ENCODE measurements around the gene KCTD3. TPM values are rescaled to one million over a fixed set of nuclear protein-coding genes. Genes with fewer than 3 reads are reported as not detected.
A peak's percentile ranks its signal among the peaks of the same experiment; 100 is the strongest.

KCTD3 gene
- total RNA-seq, 1 donor from 2014 or later: 4.5 TPM

DNA sequence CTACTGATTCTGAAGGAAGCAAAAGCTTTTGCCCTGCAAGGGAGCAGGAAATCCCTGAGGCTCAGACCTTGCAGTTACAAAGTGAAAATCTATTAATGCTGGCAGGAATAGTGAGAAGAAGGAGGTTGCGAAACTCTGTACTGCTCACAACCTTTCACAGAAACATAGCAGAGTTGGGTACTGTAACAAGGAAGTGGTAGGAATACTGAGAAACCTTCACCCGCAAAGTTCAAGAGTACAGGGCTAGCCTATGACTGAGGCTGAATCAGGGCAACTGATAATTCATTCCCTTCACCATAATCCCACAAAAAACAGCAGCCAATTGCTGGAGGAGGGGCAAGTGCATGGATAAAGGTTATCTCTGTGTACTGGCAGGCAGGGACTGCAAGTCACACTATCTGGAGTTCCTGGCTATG, 23.9 kb upstream of the KCTD3 start:
- DNase-seq: no peak
- intact Hi-C loops (cut with micrococcal nuclease): no loop called here
- H3K36me3 Mint-ChIP-seq (ENCODE audit: low read depth): no peaks in the 10 kb centered on the region
- H3K27me3 Mint-ChIP-seq: no peaks in the 10 kb centered on the region
- H3K9me3 Mint-ChIP-seq: no peaks in the 10 kb centered on the region
- H3K27ac Mint-ChIP-seq: no peak overlapping the region
- no peak overlapping the region for H3K4me3 Mint-ChIP-seq
- H3K4me1 Mint-ChIP-seq: peaks cover 8% of the 10 kb centered on the region

DNA sequence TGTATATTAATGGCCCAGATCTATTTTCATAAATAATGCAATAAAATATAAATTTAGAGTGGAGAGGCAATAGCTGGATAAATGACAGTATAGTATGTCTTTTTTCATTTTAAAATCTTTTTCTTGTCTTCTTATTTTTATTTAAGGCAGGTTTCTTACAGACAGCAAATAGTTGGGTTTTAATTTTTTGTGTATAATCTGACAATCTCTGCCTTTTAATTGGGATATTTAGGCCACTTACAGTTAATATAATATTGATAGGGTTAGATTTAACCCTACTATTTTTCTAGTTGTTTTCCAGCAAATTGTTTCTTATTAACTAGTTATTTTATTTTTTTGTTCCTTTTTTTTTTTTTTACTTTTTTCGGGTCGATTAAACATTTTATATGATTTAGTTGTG, 23.3 kb upstream of the KCTD3 start:
- no peaks in the 10 kb centered on the region for H3K9me3 Mint-ChIP-seq
- no peak overlapping the region for H3K27ac Mint-ChIP-seq
- no peak overlapping the region for H3K4me3 Mint-ChIP-seq
- intact Hi-C loops (cut with micrococcal nuclease): no loop called here
- peaks cover 3% of the 10 kb centered on the region for H3K27me3 Mint-ChIP-seq
- peaks cover 8% of the 10 kb centered on the region for H3K4me1 Mint-ChIP-seq
- no peaks in the 10 kb centered on the region for H3K36me3 Mint-ChIP-seq (ENCODE audit: low read depth)
- DNase-seq: no peak

- intact Hi-C loops (cut with micrococcal nuclease): no loop called here
- H3K36me3 Mint-ChIP-seq (ENCODE audit: low read depth): no peaks in the 10 kb centered on the region
- no peaks in the 10 kb centered on the region for H3K9me3 Mint-ChIP-seq
- H3K4me1 Mint-ChIP-seq: peaks cover 8% of the 10 kb centered on the region
- DNase-seq: no peak
- H3K27ac Mint-ChIP-seq: no peak overlapping the region
- peaks cover 6% of the 10 kb centered on the region for H3K27me3 Mint-ChIP-seq
- no peak overlapping the region for H3K4me3 Mint-ChIP-seq
Observed at GRCh38 chr1:215544566-215544965, 22.5 kb upstream of the KCTD3 start.

- H3K27me3 Mint-ChIP-seq: peaks cover 6% of the 10 kb centered on the region
- H3K9me3 Mint-ChIP-seq: no peaks in the 10 kb centered on the region
- no peak overlapping the region for H3K4me3 Mint-ChIP-seq
- no peak for DNase-seq
- H3K27ac Mint-ChIP-seq: no peak overlapping the region
- intact Hi-C loops (cut with micrococcal nuclease): no loop called here
- peaks cover 8% of the 10 kb centered on the region for H3K4me1 Mint-ChIP-seq
- H3K36me3 Mint-ChIP-seq (ENCODE audit: low read depth): no peaks in the 10 kb centered on the region
Observed at GRCh38 chr1:215545096-215545495, 22.0 kb upstream of the KCTD3 start.

GRCh38 chr1:215547011-215547410, 20.1 kb upstream of the KCTD3 start:
- Mint-ChIP-seq H3K9me3 (no peaks in the 10 kb centered on the region), H3K36me3 (ENCODE audit: low read depth) (no peaks in the 10 kb centered on the region), H3K4me1 (peaks cover 8% of the 10 kb centered on the region), H3K27me3 (peaks cover 14% of the 10 kb centered on the region), H3K27ac (no peak overlapping the region), H3K4me3 (no peak overlapping the region)
- intact Hi-C loops (cut with micrococcal nuclease): no loop called here
- DNase-seq: no peak

DNA sequence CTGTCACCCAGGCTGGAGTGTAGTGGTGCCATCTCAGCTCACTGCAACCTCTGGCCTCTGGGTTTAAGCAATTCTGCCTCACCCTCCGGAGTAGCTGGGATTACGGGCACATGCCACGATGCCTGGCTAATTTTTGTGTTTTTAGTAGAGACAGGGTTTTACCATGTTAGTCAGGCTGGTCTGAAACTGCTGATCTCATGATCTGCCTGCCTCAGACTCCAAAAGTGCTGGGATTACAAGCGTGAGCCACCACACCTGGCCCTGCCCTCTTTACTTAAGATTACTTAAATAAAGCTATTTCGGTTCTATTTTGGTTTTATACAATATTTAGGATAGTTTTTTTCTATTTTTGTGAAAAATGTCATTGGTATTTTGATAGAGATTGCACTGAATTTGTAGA, 15.3 kb upstream of the KCTD3 start:
- no peaks in the 10 kb centered on the region for H3K36me3 Mint-ChIP-seq (ENCODE audit: low read depth)
- H3K9me3 Mint-ChIP-seq: peaks cover 6% of the 10 kb centered on the region
- intact Hi-C loops (cut with micrococcal nuclease): no loop called here
- H3K4me1 Mint-ChIP-seq: no peaks in the 10 kb centered on the region
- DNase-seq: no peak
- H3K4me3 Mint-ChIP-seq: no peak overlapping the region
- no peak overlapping the region for H3K27ac Mint-ChIP-seq
- H3K27me3 Mint-ChIP-seq: peaks cover 19% of the 10 kb centered on the region

- Mint-ChIP-seq H3K27ac (no peak overlapping the region), H3K9me3 (peaks cover 6% of the 10 kb centered on the region), H3K27me3 (peaks cover 16% of the 10 kb centered on the region), H3K36me3 (ENCODE audit: low read depth) (no peaks in the 10 kb centered on the region), H3K4me1 (no peaks in the 10 kb centered on the region), H3K4me3 (no peak overlapping the region)
- DNase-seq: no peak
- intact Hi-C loops (cut with micrococcal nuclease): no loop called here
Observed at GRCh38 chr1:215554865-215555264, 12.2 kb upstream of the KCTD3 start.

GRCh38 chr1:215555531-215555930, 11.6 kb upstream of the KCTD3 start:
- DNase-seq: no peak
- Mint-ChIP-seq H3K27ac (no peak overlapping the region), H3K9me3 (peaks cover 6% of the 10 kb centered on the region), H3K27me3 (peaks cover 12% of the 10 kb centered on the region), H3K4me1 (no peaks in the 10 kb centered on the region), H3K36me3 (ENCODE audit: low read depth) (no peaks in the 10 kb centered on the region), H3K4me3 (no peak overlapping the region)
- intact Hi-C loops (cut with micrococcal nuclease): no loop called here

GRCh38 chr1:215556996-215557395, 10.1 kb upstream of the KCTD3 start:
- Mint-ChIP-seq H3K36me3 (ENCODE audit: low read depth) (no peaks in the 10 kb centered on the region), H3K27ac (no peak overlapping the region), H3K4me1 (no peaks in the 10 kb centered on the region), H3K4me3 (no peak overlapping the region), H3K27me3 (peaks cover 12% of the 10 kb centered on the region), H3K9me3 (peaks cover 6% of the 10 kb centered on the region)
- DNase-seq: no peak
- intact Hi-C loops (cut with micrococcal nuclease): no loop called here

DNA sequence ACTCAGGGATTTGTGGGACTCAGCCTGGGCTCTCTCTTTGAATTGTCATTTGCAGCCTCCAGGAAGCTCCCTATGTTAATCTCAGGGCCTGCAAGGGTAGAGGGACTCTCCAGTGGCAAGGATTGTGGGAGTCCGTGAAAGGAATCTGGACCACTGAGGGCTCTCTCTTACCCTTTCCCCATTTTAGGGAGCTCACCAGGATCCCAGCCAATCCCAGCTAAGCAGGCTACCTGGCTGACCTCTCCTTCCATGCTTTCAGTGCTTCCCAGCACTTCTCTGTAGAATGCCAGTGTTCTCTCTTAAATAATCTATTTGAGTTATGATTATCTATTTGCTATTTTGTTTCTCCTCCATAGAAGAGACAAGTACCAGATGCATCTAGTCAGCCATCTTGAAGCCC, 9.6 kb upstream of the KCTD3 start:
- Mint-ChIP-seq H3K36me3 (ENCODE audit: low read depth) (no peaks in the 10 kb centered on the region), H3K27me3 (peaks cover 12% of the 10 kb centered on the region), H3K27ac (no peak overlapping the region), H3K4me3 (no peak overlapping the region), H3K9me3 (peaks cover 6% of the 10 kb centered on the region), H3K4me1 (no peaks in the 10 kb centered on the region)
- DNase-seq: no peak
- intact Hi-C loops (cut with micrococcal nuclease): no loop called here

GRCh38 chr1:215557992-215558626, 9.0 kb upstream of the KCTD3 start:
- no peaks in the 10 kb centered on the region for H3K36me3 Mint-ChIP-seq (ENCODE audit: low read depth)
- no peak for DNase-seq
- H3K9me3 Mint-ChIP-seq: peaks cover 6% of the 10 kb centered on the region
- intact Hi-C loops (cut with micrococcal nuclease): no loop called here
- no peak overlapping the region for H3K4me3 Mint-ChIP-seq
- no peaks in the 10 kb centered on the region for H3K4me1 Mint-ChIP-seq
- H3K27ac Mint-ChIP-seq: no peak overlapping the region
- peaks cover 12% of the 10 kb centered on the region for H3K27me3 Mint-ChIP-seq

DNA sequence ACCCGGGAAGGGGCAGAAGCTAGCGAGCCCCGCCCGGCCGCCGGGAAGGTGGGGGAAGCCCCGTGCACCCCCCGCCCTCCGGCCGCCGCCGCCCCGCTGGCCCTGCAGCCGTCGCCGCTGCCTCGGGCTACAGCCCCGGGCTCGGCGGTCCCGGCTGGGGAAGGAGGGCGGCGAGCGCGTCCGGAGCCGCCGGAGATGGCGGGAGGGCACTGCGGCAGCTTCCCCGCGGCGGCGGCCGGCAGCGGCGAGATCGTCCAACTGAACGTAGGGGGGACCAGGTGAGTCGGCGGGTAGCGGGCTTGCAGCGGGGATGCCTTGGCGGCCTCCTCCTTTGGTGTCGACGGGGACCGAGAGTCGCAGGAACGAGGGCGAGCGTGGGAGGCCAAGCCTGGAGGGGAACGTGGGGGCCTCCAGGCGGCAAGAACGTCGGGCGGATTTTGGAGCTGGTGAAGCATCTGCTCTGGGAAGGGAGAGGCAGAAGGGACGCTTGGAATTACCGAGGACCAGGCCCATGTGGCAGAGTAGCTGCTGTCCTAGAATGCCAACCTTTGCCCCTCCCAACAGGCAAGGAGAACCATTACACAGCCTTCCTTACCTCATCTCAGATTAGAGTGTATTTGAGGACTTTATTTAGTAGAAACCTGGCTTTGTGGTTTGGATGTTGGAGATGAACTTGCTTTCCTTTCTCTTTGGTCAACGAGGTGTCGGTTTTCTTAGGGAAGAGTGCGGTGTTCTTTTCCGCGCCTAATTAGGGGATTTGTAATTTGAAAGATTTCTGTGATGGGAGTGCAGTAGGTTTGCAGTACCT, 591 bp downstream of the KCTD3 start:
- H3K36me3 Mint-ChIP-seq (ENCODE audit: low read depth): no peaks in the 10 kb centered on the region
- peak overlapping the region; percentile 89 for H3K4me3 Mint-ChIP-seq
- H3K9me3 Mint-ChIP-seq: no peaks in the 10 kb centered on the region
- intact Hi-C loops (cut with micrococcal nuclease): no loop called here
- DNase-seq: peak; percentile 77
- peaks cover 12% of the 10 kb centered on the region for H3K27me3 Mint-ChIP-seq
- peak overlapping the region; percentile 82 for H3K27ac Mint-ChIP-seq
- H3K4me1 Mint-ChIP-seq: peaks cover 27% of the 10 kb centered on the region

DNA sequence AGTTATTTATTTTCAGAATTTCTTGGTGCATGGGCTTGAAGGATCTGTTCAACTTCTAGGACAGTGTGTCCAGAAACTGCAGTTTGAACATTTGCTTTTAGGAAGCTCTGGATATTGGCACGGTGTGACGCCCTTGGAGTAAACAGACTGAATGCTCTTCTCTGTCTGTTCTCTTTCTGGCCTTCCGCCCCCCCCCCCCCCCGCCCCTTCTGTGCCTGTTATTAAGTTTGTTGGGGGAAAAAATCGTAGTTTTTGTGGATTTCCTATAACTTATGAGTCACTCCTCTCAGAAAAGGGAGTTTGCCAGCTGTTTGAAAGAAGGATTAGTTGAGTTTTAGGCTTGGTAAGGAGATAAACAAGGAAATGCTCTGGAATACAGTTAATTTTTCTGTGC, 1.2 kb downstream of the KCTD3 start:
- no peak for DNase-seq
- H3K27ac Mint-ChIP-seq: peak overlapping the region; percentile 82
- intact Hi-C loops (cut with micrococcal nuclease): no loop called here
- H3K4me3 Mint-ChIP-seq: peak overlapping the region; percentile 89
- peaks cover 12% of the 10 kb centered on the region for H3K27me3 Mint-ChIP-seq
- no peaks in the 10 kb centered on the region for H3K9me3 Mint-ChIP-seq
- no peaks in the 10 kb centered on the region for H3K36me3 Mint-ChIP-seq (ENCODE audit: low read depth)
- H3K4me1 Mint-ChIP-seq: peaks cover 27% of the 10 kb centered on the region

DNA sequence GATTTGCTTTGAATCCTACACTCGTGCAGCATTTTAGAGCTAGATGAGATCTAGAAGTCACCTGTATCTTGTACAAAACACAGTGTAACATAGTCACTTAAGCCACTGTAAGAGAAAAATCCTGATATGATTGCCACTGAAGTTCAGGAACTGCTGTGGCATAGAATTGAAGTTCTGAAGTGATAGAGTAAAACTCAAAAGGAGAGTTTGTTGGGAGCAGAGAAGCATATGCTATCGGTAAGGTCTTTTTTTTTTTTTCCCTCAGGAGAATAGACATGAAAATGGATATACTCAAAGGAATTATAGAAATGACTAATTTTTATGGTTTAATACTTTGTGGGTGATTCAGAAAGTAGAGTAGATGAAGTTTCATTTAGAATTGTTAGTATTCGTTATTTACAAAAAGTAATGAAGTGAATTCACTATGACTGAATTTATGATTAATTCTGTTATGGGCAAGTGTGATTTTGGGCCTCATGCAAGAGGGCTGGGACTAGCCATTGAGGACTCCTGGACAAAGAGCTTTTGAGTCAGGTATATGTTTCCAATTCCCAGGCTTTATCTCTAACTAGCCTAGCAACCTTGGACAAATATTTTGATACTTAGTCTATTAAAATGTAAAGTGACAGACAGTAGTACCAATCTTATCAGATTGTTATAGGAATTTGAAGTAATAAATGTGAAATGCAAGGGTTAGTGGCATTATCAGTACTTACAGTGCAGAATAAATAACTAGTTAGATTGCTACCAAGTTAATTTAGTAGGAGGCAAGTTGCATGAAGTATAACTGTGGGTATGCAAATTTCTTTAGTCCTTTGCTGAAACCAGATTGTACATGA, 3.1 kb downstream of the KCTD3 start:
- H3K27me3 Mint-ChIP-seq: peaks cover 10% of the 10 kb centered on the region
- intact Hi-C loops (cut with micrococcal nuclease): no loop called here

More for the DNA sequence above, 3.1 kb downstream of the KCTD3 start:
- no peaks in the 10 kb centered on the region for H3K36me3 Mint-ChIP-seq (ENCODE audit: low read depth)
- H3K9me3 Mint-ChIP-seq: no peaks in the 10 kb centered on the region
- no peak overlapping the region for H3K4me3 Mint-ChIP-seq
- DNase-seq: no peak
- H3K4me1 Mint-ChIP-seq: peaks cover 27% of the 10 kb centered on the region
- no peak overlapping the region for H3K27ac Mint-ChIP-seq

All from activated CD4-positive, alpha-beta T cell treated with anti-CD3 and anti-CD28 coated beads, Interleukin-2, amount 10 ng/mL, durations not matched to agents 24 days and 14 days (primary cell).